HepG2 (cell line): ENCODE measurements around the gene SH2B2. TPM values are rescaled to one million over a fixed set of nuclear protein-coding genes. Genes with fewer than 3 reads are reported as not detected.
A peak's percentile ranks its signal among the peaks of the same experiment; 100 is the strongest.
"Not testable (repeated sequence)": the region's sequence is repeated elsewhere in the genome, so short reads cannot be mapped to it uniquely, and the experiment has no call there.

Experiments
- ATAC-seq: fragments of 200-7000 bp; cut with Tn5 transposase; 3 replicates; pipeline ENCODE4 v1.9.1; 2020; ENCODE audit warnings: mild to moderate bottlenecking, moderate library complexity
- BruUV-seq: library from RNA; stranded (reverse); fragments of 400-500 nt; replicated peaks from 2 replicates; lab custom pipeline; 2021; lab: Mats Ljungman, UMichigan
- CTCF ChIA-PET: fragments of 300-600 bp; formaldehyde crosslinking; extraction: SDS; loops from one replicate; lab custom pipeline; 2021; ENCODE audit warnings: low total read pairs, inconsistent platforms, low intra/inter-chr PET ratio; lab: Yijun Ruan, JAX
- POLR2A ChIA-PET: fragments of 350-600 bp; sonication (Branson Sonifier 250); formaldehyde crosslinking; loops from one replicate; lab custom pipeline; 2020; ENCODE audit warnings: antibody characterized with exemption, inconsistent platforms; lab: Yijun Ruan, JAX
- DNase-seq: peaks from one replicate; pipeline ENCODE4 v3.0.0-alpha.2; 2015; ENCODE audit warnings: low spot score
- FAIRE-seq: peaks from 3 replicates; lab custom pipeline; 2011; peaks lifted over from hg19 to GRCh38; lab: Jason Lieb, UNC
- H2AFZ ChIP-seq: one replicate; pipeline ENCODE4 v1.6.1; 2011; ENCODE audit warnings: low read length, inconsistent platforms
- H3K27ac ChIP-seq: fragments of 300-600 bp; 3 replicates; pipeline ENCODE4 v1.8.0; 2011; ENCODE audit warnings: mixed run types, mild to moderate bottlenecking, mixed read lengths, low read length, inconsistent platforms; ENCODE audit not compliant: insufficient read depth; ENCODE audit errors: extremely low read length
- H3K27me3 ChIP-seq, 2 experiments: fragments of 200-600 bp in 1 of 2; 2 replicates in 1 of 2; 3 replicates in 1 of 2; pipeline versions ENCODE4 v1.6.0 to v1.8.0; 2011; ENCODE audit warnings: low read length in 2 of 2, mild to moderate bottlenecking in 2 of 2, moderate library complexity in 2 of 2, inconsistent platforms in 1 of 2; ENCODE audit not compliant: insufficient read depth in 2 of 2, control insufficient read depth in 1 of 2
- H3K36me3 ChIP-seq, 2 experiments: fragments of 200-600 bp in 1 of 2; replicated peaks in 1 of 2; 2 replicates in 1 of 2; 3 replicates in 1 of 2; pipeline versions ENCODE4 v1.5.1 to v1.8.0; 2011; ENCODE audit warnings: low read length in 2 of 2, inconsistent platforms in 1 of 2; ENCODE audit not compliant: insufficient read depth in 2 of 2, control insufficient read depth in 1 of 2
- H3K4me1 ChIP-seq: 2 replicates; pipeline ENCODE4 v1.5.1; 2012; ENCODE audit warnings: low read length, inconsistent platforms; ENCODE audit not compliant: insufficient read depth
- H3K4me2 ChIP-seq: 2 replicates; pipeline ENCODE4 v1.6.0; 2011; ENCODE audit warnings: low read depth, low read length, inconsistent platforms
- H3K4me3 ChIP-seq, 3 experiments: fragments of 200-600 bp in 1 of 3; sonication (generic), shearing (Covaris generic) in 1 of 3; replicated peaks in 1 of 3; 2 replicates each; pipeline ENCODE4 v1.5.1; 2011 to 2016; ENCODE audit warnings: low read length in 3 of 3, inconsistent platforms in 2 of 3, low read depth in 2 of 3, mild to moderate bottlenecking in 2 of 3, control low read depth in 1 of 3, mixed read lengths in 1 of 3; ENCODE audit not compliant: insufficient read depth in 1 of 3
- H3K79me2 ChIP-seq: one replicate; pipeline ENCODE4 v1.6.1; 2011; ENCODE audit warnings: low read length, inconsistent platforms; ENCODE audit not compliant: insufficient read depth
- H3K9ac ChIP-seq: 2 replicates; pipeline ENCODE4 v1.6.0; 2011; ENCODE audit warnings: mild to moderate bottlenecking, low read depth, low read length, inconsistent platforms; ENCODE audit not compliant: insufficient read depth
- H3K9me3 ChIP-seq: 2 replicates; pipeline ENCODE4 v1.5.1; 2012; ENCODE audit warnings: mild to moderate bottlenecking, low read length
- H4K20me1 ChIP-seq: 2 replicates; pipeline ENCODE4 v1.6.0; 2011; ENCODE audit warnings: inconsistent platforms, mild to moderate bottlenecking, low read length, moderate library complexity; ENCODE audit not compliant: insufficient read depth
- ERF ChIP-seq: IDR thresholded peaks from 2 replicates; pipeline ENCODE4 v1.6.1; 2018; ENCODE audit warnings: missing biosample characterization, missing genetic modification reagents
- GABPB1 ChIP-seq: IDR thresholded peaks from 2 replicates; pipeline ENCODE4 v1.6.1; 2016; ENCODE audit warnings: mild to moderate bottlenecking, missing genetic modification reagents, moderate library complexity, missing compliant biosample characterization
- HDAC1 ChIP-seq: sonication (generic); formaldehyde crosslinking; IDR thresholded peaks from 2 replicates; pipeline ENCODE4 v1.5.1; 2020; ENCODE audit warnings: mild to moderate bottlenecking, missing genetic modification reagents
- HOXA5 ChIP-seq: sonication (generic); formaldehyde crosslinking; IDR thresholded peaks from 2 replicates; pipeline ENCODE4 v1.4.0; 2020; ENCODE audit warnings: missing genetic modification reagents
- KDM2A ChIP-seq: sonication (generic); formaldehyde crosslinking; IDR thresholded peaks from 2 replicates; pipeline ENCODE4 v1.4.0; 2020; ENCODE audit warnings: low read depth, missing genetic modification reagents, borderline replicate concordance
- KDM5B ChIP-seq: sonication (generic); formaldehyde crosslinking; IDR thresholded peaks from 2 replicates; pipeline ENCODE4 v1.4.0; 2020; ENCODE audit warnings: missing genetic modification reagents, mild to moderate bottlenecking, borderline replicate concordance
- NR2C2 ChIP-seq: sonication (generic); formaldehyde crosslinking; IDR thresholded peaks from 2 replicates; pipeline ENCODE4 v1.4.0; 2020; ENCODE audit warnings: missing genetic modification reagents, mild to moderate bottlenecking, moderate library complexity, borderline replicate concordance
- NRL ChIP-seq: sonication (generic); formaldehyde crosslinking; IDR thresholded peaks from 2 replicates; pipeline ENCODE4 v1.5.0; 2020; ENCODE audit warnings: missing genetic modification reagents, mild to moderate bottlenecking, moderate library complexity, borderline replicate concordance
- POLR2AphosphoS5 ChIP-seq: IDR thresholded peaks from 2 replicates; pipeline ENCODE4 v1.6.1; 2012; ENCODE audit warnings: low read depth, low read length
- SPEN ChIP-seq: sonication (generic); formaldehyde crosslinking; IDR thresholded peaks from 2 replicates; pipeline ENCODE4 v1.5.1; 2020; ENCODE audit warnings: low read depth, mild to moderate bottlenecking, missing genetic modification reagents
- SRY ChIP-seq: sonication (generic); formaldehyde crosslinking; IDR thresholded peaks from 2 replicates; pipeline ENCODE4 v1.8.0; 2022; ENCODE audit warnings: mild to moderate bottlenecking, missing genetic modification reagents
- ZNF121 ChIP-seq: sonication (generic); formaldehyde crosslinking; IDR thresholded peaks from 2 replicates; pipeline ENCODE4 v1.5.0; 2020; ENCODE audit warnings: mild to moderate bottlenecking, missing genetic modification reagents
- WGBS: methylation state at CpG from one replicate; pipeline ENCODE4 v1.1.6; 2017; ENCODE audit warnings: low lambda C conversion rate; 5-methylcytosine and 5-hydroxymethylcytosine counted together
- in situ Hi-C: cut with HindIII; loops from 2 replicates; pipeline ENCODE4 v1.10.0; 2017; ENCODE audit warnings: low pct_unique_long_range_greater_than_20kb; ENCODE audit not compliant: extremely low pct_ligation_motif_present
- intact Hi-C: fragments of 100-400 bp; cut with micrococcal nuclease; formaldehyde crosslinking; loops from one replicate; pipeline ENCODE4 v1.10.0; 2022; ENCODE audit not compliant: unreplicated experiment
- polyA plus RNA-seq, 8 experiments: library from polyadenylated mRNA; depleted of rRNA in 3 of 8; stranded (reverse) in 7 of 8; unstranded in 1 of 8; fragments of >200 nt; fragmentation: Illumina TruSeq in 4 of 8; extraction: Trizol in 4 of 8; gene quantifications; 2 replicates each; pipeline versions ENCODE4 v1.2.1 to v1.2.3, GENCODE V29; 2011 to 2016; ENCODE audit warnings: low read depth in 4 of 8, missing spikeins in 1 of 8, mixed read lengths in 1 of 8; ENCODE audit not compliant: insufficient read depth in 1 of 8
- total RNA-seq, 5 experiments: library from RNA; depleted of rRNA; stranded (reverse); fragments of >200 nt; fragmentation: Illumina TruSeq; extraction: Trizol; gene quantifications; 2 replicates each; pipeline ENCODE4 v1.2.3, GENCODE V29; 2016; ENCODE audit warnings: low read depth in 1 of 5
- TF ChIP-seq, protein P1 (sequence below): IDR thresholded peaks from 2 replicates; pipeline ENCODE4 v1.6.1; 2016; ENCODE audit warnings: mild to moderate bottlenecking
- TF ChIP-seq, protein P2 (sequence below): sonication (generic); formaldehyde crosslinking; conservative IDR thresholded peaks from 2 replicates; pipeline ENCODE4 v1.4.0; 2020; ENCODE audit warnings: missing genetic modification reagents

Gene SH2B2
- total and polyA plus RNA-seq, 2 of the 13 experiments (the other 11 are each of a cell fraction or from before 2014, with no cell fraction given) = 0.46 to 1.3 TPM

DNA sequence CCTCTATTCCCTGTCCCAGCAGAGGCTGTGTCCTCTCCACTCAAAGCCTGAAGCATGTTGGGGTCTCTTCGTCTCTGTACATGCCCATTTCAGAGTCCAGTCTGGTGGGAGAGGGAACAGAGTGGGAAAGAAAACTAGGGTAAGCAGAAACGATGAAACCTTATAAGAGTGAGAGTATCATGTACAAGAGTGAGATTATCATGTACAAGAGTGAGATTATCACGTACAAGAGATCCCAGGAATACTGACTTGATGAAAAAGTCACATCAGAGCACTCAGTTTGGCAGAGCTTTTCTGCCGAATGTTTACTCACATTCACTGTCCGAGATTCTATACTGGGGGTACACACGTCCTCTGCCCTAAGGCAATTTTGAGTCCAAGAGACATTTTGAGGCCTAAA, 69.7 kb downstream of the SH2B2 start, which contains the start of gene SPDYE6:
SPDYE6 (minus strand) TSS at position 101 of the 400 bp plus-strand sequence. CDS start 421 bp downstream, outside the sequence.
- POLR2A ChIA-PET, FAIRE-seq, in situ Hi-C loops: not testable (repeated sequence)

DNA sequence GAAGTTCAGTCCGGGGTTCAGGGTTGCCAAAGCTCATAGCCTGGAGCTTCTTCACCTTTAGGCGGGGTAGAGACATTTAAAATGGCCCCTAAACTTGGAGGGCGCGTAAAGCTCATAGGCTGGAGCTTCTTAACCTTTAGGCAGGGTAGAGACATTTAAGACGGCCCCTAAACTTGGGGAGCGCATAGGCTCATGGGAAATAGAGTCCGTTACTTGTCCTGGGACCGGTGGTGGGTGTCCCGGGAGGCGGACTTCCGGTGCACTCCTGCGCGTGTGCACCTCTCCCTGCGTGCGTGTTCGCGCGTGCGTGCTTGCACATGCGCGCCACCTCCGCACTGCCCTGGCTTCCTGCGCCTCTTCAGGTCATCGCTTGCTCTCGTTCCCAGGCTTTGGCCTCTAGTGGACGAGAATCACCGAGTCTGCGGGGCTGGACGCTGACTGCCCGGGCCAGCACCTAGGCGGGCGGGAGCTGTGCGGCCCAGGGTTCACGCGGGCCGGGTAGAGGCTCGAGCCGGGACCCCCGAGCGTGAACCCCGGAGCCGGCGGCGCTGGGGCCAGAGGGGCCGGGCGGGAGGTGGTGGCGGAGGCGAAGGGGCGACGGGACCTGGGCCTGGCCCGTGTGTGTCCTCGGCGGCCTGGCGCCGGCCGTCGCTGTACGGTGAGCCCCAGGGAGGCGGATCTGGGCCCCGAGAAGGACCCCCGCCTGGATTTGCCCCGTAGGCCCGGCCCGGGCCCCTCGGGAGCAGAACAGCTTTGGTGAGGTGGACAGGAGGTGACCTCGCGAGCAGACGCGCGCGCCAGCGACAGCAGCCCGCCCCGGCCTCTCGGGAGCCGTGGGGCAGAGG, 77.1 kb downstream of the SH2B2 start:
- peak overlapping the region; percentile 84 for H3K9ac ChIP-seq
- peak; percentile 98 for ATAC-seq
- peak overlapping the region; percentile 53 to 73 (median 73) for H3K4me3 ChIP-seq
- CTCF ChIA-PET, H3K27me3 ChIP-seq, H3K4me1 ChIP-seq, BruUV-seq, in situ Hi-C loops, H4K20me1 ChIP-seq, H2AFZ ChIP-seq, intact Hi-C loops, H3K36me3 ChIP-seq, H3K9me3 ChIP-seq: not testable (repeated sequence)
- H3K4me2 ChIP-seq = peak overlapping the region; percentile 62
- peak; percentile 99 for DNase-seq
- POLR2A ChIA-PET = interaction anchor here (0.7 to 1.3 kb wide), 8 partner anchors 32 to 481 kb away, joined by 3 to 6 read pairs (median 4); partner anchors contain the start of genes PRKRIP1 and SH2B2
- FAIRE-seq = peak; percentile 91
- H3K79me2 ChIP-seq = peaks cover 12% of the 10 kb centered on the region
- peak overlapping the region; percentile 82 for H3K27ac ChIP-seq
- WGBS = 0% methylated on average over 8 of the region's 76 CpGs
- TF ChIP-seq SPEN (CRISPR knock-in tag) (peak; percentile 82), SRY (CRISPR knock-in tag) (peak; percentile 34; the same call in 1 of the 2 replicates), NRL (CRISPR knock-in tag) (peak; percentile 83), NR2C2 (peak; percentile 63), HOXA5 (CRISPR knock-in tag) (peak; percentile 43; the same call in 1 of the 2 replicates), ERF (CRISPR knock-in tag) (peak; percentile 59), HDAC1 (CRISPR knock-in tag) (peak; percentile 73), POLR2AphosphoS5 (peak; percentile 85), ZNF121 (CRISPR knock-in tag) (peak; percentile 52; the same call in 1 of the 2 replicates), KDM5B (CRISPR knock-in tag) (peak; percentile 50; the same call in 1 of the 2 replicates), KDM2A (CRISPR knock-in tag) (peak; percentile 81), GABPB1 (CRISPR knock-in tag) (peak; percentile 97)
- TF ChIP-seq, protein P1, sequence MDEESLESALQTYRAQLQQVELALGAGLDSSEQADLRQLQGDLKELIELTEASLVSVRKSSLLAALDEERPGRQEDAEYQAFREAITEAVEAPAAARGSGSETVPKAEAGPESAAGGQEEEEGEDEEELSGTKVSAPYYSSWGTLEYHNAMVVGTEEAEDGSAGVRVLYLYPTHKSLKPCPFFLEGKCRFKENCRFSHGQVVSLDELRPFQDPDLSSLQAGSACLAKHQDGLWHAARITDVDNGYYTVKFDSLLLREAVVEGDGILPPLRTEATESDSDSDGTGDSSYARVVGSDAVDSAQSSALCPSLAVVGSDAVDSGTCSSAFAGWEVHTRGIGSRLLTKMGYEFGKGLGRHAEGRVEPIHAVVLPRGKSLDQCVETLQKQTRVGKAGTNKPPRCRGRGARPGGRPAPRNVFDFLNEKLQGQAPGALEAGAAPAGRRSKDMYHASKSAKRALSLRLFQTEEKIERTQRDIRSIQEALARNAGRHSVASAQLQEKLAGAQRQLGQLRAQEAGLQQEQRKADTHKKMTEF = peak; percentile 72
- TF ChIP-seq, protein P2, sequence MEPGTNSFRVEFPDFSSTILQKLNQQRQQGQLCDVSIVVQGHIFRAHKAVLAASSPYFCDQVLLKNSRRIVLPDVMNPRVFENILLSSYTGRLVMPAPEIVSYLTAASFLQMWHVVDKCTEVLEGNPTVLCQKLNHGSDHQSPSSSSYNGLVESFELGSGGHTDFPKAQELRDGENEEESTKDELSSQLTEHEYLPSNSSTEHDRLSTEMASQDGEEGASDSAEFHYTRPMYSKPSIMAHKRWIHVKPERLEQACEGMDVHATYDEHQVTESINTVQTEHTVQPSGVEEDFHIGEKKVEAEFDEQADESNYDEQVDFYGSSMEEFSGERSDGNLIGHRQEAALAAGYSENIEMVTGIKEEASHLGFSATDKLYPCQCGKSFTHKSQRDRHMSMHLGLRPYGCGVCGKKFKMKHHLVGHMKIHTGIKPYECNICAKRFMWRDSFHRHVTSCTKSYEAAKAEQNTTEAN (CRISPR knock-in tag) = peak; percentile 93

More for the DNA sequence above, 69.7 kb downstream of the SH2B2 start, which contains the start of gene SPDYE6:
- DNase-seq, H2AFZ ChIP-seq, H3K4me1 ChIP-seq, intact Hi-C loops, H4K20me1 ChIP-seq, H3K9me3 ChIP-seq, CTCF ChIA-PET, H3K27me3 ChIP-seq, H3K9ac ChIP-seq, H3K79me2 ChIP-seq, H3K4me3 ChIP-seq, H3K4me2 ChIP-seq, ATAC-seq, H3K27ac ChIP-seq, BruUV-seq, H3K36me3 ChIP-seq: not testable (repeated sequence)
- WGBS = no CpG with 5 or more reads among the region's 6 CpGs
